GM12874 (cell line): ENCODE measurements around the gene TGFBR1.

Experiments used
- TF ChIP-seq, protein P1 (sequence below): IDR thresholded peaks from 2 replicates; pipeline ENCODE4 v1.5.1; 2011; ENCODE audit warnings: low read depth, mild to moderate bottlenecking, control low read depth, low read length, moderate library complexity; ENCODE audit not compliant: insufficient read depth

TGFBR1 gene

DNA sequence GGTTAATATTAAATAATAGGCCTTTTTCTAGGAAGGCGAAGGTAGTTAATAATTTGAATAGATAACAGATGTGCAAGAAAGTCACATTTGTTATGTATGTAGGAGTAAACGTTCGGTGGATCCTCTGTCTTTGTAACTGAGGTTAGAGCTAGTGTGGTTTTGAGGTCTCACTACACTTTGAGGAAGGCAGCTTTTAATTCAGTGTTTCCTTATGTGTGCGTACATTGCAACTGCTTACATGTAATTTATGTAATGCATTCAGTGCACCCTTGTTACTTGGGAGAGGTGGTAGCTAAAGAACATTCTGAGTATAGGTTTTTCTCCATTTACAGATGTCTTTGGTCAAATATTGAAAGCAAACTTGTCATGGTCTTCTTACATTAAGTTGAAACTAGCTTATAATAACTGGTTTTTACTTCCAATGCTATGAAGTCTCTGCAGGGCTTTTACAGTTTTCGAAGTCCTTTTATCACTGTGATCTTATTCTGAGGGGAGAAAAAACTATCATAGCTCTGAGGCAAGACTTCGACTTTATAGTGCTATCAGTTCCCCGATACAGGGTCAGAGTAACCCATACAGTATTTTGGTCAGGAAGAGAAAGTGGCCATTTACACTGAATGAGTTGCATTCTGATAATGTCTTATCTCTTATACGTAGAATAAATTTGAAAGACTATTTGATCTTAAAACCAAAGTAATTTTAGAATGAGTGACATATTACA is 45.7 kb downstream of the TGFBR1 start:
- TF ChIP-seq, protein P1, sequence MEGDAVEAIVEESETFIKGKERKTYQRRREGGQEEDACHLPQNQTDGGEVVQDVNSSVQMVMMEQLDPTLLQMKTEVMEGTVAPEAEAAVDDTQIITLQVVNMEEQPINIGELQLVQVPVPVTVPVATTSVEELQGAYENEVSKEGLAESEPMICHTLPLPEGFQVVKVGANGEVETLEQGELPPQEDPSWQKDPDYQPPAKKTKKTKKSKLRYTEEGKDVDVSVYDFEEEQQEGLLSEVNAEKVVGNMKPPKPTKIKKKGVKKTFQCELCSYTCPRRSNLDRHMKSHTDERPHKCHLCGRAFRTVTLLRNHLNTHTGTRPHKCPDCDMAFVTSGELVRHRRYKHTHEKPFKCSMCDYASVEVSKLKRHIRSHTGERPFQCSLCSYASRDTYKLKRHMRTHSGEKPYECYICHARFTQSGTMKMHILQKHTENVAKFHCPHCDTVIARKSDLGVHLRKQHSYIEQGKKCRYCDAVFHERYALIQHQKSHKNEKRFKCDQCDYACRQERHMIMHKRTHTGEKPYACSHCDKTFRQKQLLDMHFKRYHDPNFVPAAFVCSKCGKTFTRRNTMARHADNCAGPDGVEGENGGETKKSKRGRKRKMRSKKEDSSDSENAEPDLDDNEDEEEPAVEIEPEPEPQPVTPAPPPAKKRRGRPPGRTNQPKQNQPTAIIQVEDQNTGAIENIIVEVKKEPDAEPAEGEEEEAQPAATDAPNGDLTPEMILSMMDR: no peak

DNA sequence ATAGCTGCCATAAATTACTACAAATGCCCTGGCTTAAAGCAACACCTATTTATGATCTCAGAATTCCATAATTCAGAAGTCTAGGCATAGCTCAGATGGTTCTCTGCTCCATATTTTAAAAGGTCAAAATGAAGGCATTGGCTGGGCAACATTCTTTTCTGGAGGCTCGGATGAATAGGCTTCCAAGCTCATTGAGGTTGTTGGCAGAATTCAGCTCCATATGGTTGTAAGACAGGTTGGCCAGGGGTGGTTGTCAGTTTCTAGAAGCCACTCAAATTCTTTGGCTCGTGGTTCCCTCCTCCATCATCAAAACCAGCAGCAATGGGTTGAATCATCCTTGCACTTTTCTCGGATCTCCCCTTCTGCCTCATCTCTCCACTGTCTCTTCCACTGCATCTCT is 49.4 kb downstream of the TGFBR1 start:
- TF ChIP-seq, protein P1: no peak

DNA sequence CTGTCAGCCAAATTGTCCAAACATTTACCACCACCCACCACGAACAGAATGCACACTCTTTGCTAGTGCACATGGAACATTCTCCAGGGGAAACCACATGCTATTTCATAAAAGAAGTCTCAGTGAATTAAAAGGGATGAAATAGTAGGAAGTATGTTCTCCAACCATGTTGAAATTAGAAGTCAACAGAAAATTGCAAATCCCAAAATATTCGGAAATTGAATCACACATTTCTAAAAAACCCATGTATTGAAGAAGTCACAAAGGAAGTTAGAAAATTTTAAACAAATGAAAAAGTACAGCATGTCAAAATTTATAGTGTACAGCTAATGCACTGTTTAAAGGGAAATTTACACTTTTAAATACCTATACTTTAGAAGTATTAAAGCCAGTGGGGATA is 50.8 kb downstream of the TGFBR1 start:
- TF ChIP-seq, protein P1: no peak

DNA sequence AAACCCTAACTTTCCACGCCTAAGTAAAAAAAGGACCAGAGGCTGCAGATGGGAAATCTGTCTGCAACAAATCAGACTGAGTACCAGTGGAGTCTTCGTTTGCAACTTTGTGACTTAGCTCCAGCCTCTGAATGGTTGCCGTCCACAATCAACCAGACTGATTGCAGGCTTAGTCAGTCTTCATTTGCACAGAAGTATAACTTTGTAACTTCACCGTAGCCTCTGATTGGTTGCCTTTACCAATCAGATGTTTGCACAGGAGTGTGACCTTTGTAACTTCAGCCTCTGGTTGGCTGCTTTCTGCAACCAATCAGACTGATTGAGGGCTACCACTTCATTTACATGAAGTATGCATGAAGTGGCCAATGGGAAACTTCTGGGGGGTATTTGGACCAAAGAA is 53.7 kb downstream of the TGFBR1 start:
- TF ChIP-seq, protein P1: no peak

DNA sequence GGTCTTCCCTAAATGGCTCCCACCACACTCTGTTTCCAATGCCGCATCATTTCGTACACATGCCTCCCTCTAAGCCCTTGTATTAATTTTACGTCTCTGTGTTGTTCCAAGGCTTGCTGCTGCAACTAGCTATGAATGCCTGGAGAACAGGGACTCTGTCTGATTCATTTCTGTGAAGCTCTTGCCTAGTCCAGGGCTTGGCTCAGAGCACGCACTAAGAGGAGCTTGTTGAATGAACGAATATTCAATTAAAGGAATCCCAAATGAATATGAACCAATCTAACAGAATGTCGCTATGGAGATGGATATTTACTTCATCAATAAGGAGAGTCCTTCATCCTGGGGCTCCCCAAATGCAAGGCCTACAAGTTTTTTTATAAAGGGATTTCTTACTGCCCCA is 55.3 kb downstream of the TGFBR1 start:
- TF ChIP-seq, protein P1: no peak

GRCh38 chr9:99162759-99163364 is 57.9 kb downstream of the TGFBR1 start:
- TF ChIP-seq, protein P1: peak; percentile 35; the same call in 1 of the 2 replicates

GRCh38 chr9:99166149-99166548 is 61.2 kb downstream of the TGFBR1 start:
- TF ChIP-seq, protein P1: no peak
